IPS-20b (cell line): ENCODE measurements around the gene TOR1B.

ENCODE experiments used
- H3K27ac ChIP-seq: one replicate; pipeline ENCODE4 v1.5.1; 2013; ENCODE audit warnings: low read length
- H3K27me3 ChIP-seq: 2 replicates; pipeline ENCODE4 v1.6.1; 2013; ENCODE audit warnings: mild to moderate bottlenecking, low read length, inconsistent platforms; ENCODE audit not compliant: insufficient read depth
- H3K36me3 ChIP-seq: 2 replicates; pipeline ENCODE4 v1.6.1; 2013; ENCODE audit warnings: low read depth, mild to moderate bottlenecking, inconsistent platforms, low read length, moderate library complexity; ENCODE audit not compliant: insufficient read depth
- H3K4me1 ChIP-seq: 2 replicates; pipeline ENCODE4 v1.6.1; 2013; ENCODE audit warnings: mild to moderate bottlenecking, control low read depth, inconsistent platforms, low read length, moderate library complexity; ENCODE audit not compliant: insufficient read depth
- H3K4me3 ChIP-seq: 2 replicates; pipeline ENCODE4 v1.5.1; 2013; ENCODE audit warnings: mild to moderate bottlenecking, low read length, inconsistent platforms
- H3K9ac ChIP-seq: 2 replicates; pipeline ENCODE4 v1.6.1; 2013; ENCODE audit warnings: low read depth, mild to moderate bottlenecking, inconsistent platforms, low read length, moderate library complexity
- H3K9me3 ChIP-seq: 2 replicates; pipeline ENCODE4 v1.6.1; 2013; ENCODE audit warnings: mild to moderate bottlenecking, low read depth, low read length, inconsistent platforms; ENCODE audit not compliant: insufficient read depth

TOR1B gene

DNA sequence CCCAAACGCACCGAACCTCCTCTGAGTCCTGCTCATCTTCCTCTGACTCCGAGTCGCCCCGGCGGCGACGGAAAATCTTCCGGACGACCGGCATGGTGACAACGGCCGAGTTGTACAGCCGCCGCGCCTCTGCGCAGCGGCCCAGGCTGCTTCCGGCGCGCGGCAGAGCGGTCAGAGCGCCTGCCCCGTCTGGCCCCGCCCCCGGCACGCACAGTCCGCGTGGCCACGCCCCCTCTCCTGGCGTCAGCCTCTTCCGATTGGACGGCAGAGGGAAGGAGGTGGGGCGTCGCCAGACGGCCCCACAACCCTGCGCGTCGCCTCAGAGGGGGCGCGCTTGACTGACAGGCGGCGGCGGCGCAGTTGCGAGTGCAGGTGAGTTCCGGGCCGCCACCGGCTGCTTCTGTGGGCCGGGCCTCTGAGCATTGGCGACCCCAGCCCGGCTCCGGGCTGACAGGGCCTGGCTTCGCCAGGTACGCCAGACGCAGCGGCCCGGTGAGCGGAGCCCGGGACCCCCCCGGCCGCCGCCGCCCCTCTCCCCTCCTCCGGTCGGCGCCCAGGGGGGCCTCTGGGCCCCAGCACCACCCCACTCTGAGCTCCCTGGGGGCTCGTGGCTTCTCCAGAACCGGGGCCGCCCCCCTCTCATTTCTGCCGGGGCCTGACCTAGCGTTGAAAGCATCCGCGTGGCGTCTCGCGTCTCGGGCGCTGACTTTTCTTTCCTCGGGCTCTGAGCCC lies 32.3 kb downstream of the TOR1B start, which contains the start of the genes C9orf78 and USP20:
C9orf78 (minus strand) TSS at position 148 of the 732 bp plus-strand sequence; CDS start at position 94, 54 bp downstream.
USP20 (plus strand) TSS at position 331 of the 732 bp plus-strand sequence. CDS start 17,098 bp downstream, outside the sequence.
- H3K27ac ChIP-seq = no peak within 1 kb of the TSS

DNA sequence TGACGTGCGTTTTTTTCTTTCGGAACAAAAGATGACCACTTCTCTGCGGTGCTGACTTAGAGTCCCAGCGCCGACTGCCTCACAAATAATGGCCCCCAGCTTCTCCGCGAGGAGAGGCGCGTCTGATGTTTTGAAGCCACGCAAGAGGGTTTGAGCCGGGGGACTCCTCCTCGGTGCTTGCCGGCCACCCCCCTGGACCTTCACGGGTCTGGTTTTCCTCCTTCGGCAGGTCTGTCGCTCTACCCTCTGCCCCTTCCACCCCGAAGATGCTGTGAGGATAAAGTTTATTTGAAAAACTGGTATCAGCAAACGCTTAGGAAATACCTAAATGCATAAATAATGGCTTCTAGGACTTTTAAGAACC lies 32.9 kb downstream of the TOR1B start:
- Histone ChIP-seq H3K4me3 (peak overlapping the region; percentile 88), H3K4me1 (peaks cover 17% of the 10 kb centered on the region; the same call in 1 of the 2 replicates), H3K9ac (peak overlapping the region; percentile 74; the same call in 1 of the 2 replicates), H3K27ac (no peak overlapping the region), H3K36me3 (peaks cover 24% of the 10 kb centered on the region), H3K9me3 (no peaks in the 10 kb centered on the region), H3K27me3 (no peaks in the 10 kb centered on the region)

More for the DNA sequence above, 32.3 kb downstream of the TOR1B start, which contains the start of the genes C9orf78 and USP20:
- no peaks in the 10 kb centered on the region for H3K27me3 ChIP-seq
- H3K9ac ChIP-seq = peak within 1 kb of the TSS; percentile 77; the same call in 1 of the 2 replicates
- H3K4me1 ChIP-seq = peaks cover 17% of the 10 kb centered on the region; the same call in 1 of the 2 replicates
- peak within 1 kb of the TSS; percentile 88 for H3K4me3 ChIP-seq
- peaks cover 29% of the 10 kb centered on the region for H3K36me3 ChIP-seq
- no peaks in the 10 kb centered on the region for H3K9me3 ChIP-seq

DNA sequence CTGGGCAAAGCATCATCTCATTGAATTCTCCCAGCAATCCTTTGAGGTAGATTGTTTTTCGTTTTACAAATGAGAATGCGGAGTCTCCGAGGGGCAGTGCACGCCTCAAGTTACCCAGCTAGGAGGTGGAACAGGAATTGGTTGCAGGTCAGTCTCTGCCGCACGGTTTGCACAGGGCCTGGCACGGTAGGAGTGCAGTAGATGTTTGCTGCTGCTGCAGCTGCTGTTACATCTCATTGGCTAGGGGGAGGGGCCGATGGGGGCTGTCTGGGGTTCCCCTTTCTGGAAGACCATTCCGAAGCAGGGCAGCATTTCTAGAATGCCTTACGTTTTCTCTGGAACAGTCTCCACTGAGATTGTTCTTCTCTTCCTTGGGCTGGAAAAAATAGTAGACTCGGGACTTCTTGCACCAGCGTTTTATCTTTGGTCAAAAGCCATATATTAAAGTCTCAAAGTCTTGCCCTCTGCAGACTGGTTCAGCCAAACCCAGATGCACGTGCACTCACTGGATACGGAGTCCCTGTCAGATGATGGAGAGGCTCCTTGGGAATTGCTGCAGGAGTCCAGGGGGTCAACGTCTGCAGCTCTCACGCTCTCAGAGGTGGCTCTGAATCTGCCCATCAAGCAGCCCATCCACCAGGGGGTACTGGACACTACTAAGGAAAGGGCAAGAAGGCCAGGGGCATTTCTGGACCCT lies 33.5 kb downstream of the TOR1B start:
- peak overlapping the region; percentile 88 for H3K4me3 ChIP-seq

DNA sequence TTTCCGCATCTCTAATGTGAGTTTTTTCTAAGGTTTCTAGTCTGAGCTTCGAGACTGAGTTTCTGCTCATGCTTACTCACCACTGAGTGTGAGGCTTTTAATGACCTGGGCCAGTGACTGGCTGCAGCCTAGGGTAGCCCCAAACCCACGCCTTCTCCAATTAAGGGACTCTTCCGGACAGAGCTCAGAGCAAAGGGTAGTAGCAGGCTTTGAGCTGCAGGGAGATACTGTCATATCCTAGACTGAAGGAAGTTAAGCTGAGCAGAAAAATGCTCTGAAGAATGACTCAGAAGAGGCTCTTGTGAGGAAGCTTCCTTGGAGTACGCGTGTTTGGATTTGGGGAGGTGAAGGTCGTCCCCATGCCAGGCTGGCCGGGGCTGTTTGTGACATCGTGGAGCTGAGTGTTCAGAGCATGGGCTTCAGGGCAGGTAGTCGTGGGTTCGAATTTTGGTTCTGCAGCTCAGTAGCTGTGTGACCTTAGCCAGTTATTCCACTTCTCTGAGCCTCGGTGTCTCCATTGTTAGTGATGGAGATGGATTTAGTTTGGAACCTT lies 35.8 kb downstream of the TOR1B start:
- no peaks in the 10 kb centered on the region for H3K27me3 ChIP-seq
- H3K4me3 ChIP-seq = no peak overlapping the region
- H3K9ac ChIP-seq = no peak overlapping the region
- no peaks in the 10 kb centered on the region for H3K9me3 ChIP-seq
- no peaks in the 10 kb centered on the region for H3K36me3 ChIP-seq
- H3K4me1 ChIP-seq = peaks cover 17% of the 10 kb centered on the region; the same call in 1 of the 2 replicates
- no peak overlapping the region for H3K27ac ChIP-seq

More for the DNA sequence above, 33.5 kb downstream of the TOR1B start:
- Histone ChIP-seq H3K4me1 (peaks cover 17% of the 10 kb centered on the region; the same call in 1 of the 2 replicates), H3K9ac (peak overlapping the region; percentile 74; the same call in 1 of the 2 replicates), H3K9me3 (no peaks in the 10 kb centered on the region), H3K27ac (no peak overlapping the region), H3K36me3 (peaks cover 18% of the 10 kb centered on the region), H3K27me3 (no peaks in the 10 kb centered on the region)

DNA sequence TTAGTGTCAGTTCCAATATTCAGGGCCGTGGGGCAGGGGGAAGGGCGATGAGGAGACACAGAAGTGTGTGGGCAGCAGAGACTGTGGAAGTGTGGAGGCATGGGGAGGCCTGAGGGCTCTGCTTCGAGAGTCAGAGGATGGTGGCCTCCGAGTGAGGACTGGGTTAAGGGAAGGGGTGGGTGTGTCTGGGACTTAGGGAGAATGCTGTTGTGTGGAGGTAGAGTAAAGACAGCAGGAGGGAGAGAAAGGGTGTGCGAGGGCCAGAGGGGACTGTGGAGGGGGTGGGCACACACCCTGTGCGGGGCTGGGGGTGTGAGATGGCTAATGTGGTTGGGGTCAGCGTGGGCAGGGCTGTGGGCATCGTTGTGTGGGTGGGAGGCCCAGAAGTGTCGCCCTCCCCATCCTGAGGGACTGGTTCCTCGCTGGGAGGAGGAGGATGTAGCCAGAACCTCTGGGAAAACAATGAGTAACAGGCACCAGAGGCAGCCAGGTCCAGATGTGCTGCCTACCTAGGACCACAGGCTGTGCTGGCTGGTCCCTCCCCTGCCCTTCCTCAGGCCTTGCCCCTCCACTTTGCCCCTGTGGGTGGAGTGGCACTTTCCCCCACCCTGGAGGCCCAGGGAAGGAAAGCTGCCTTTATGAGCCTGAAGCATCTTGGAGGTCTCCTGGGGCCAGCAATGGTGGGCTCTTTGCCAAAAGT lies 36.5 kb downstream of the TOR1B start:
- Histone ChIP-seq H3K36me3 (no peaks in the 10 kb centered on the region), H3K4me3 (no peak overlapping the region), H3K9me3 (no peaks in the 10 kb centered on the region), H3K4me1 (peaks cover 11% of the 10 kb centered on the region; the same call in 1 of the 2 replicates), H3K27ac (no peak overlapping the region), H3K27me3 (no peaks in the 10 kb centered on the region), H3K9ac (no peak overlapping the region)

DNA sequence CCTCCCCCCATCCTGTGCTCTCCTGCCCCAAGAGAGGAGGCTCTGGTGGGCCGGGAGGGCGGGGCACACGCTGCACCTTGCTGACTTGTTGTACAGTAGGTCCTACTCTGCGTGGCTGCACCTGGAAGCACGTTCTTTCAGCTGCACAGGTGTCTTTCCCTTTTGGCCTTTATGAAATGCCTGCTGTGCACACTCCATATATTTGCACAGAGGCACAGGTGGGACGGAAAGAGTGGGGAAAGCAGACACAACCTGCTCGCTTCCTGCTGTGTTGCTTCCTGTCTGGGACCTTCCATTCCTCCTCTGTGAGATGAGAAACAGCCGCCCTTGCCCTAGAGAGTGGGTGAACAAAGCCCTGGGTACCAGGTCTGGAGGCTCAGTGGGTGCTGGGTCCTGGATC lies 37.0 kb downstream of the TOR1B start:
- Histone ChIP-seq H3K36me3 (no peaks in the 10 kb centered on the region), H3K9ac (no peak overlapping the region), H3K4me1 (peaks cover 11% of the 10 kb centered on the region; the same call in 1 of the 2 replicates), H3K27me3 (no peaks in the 10 kb centered on the region), H3K27ac (no peak overlapping the region), H3K4me3 (no peak overlapping the region), H3K9me3 (no peaks in the 10 kb centered on the region)

DNA sequence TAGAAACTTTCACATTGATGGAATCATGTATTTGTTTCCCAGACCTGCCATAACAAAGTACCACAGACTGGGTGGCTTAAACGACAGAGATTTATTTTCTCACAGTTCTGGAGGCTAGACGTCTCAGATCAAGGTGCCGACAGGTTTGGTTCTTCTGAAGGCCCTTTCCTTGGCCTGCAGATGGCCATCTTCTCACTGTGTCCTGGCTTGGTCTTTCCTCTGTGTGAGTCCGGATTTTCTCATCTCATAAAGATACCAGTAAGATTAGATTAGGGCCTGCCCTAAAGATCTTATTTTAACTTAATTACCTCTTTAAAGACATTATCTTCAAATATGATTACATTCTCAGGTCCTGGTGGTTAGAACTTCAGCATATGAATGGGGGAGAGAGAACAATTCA lies 38.1 kb downstream of the TOR1B start:
- Histone ChIP-seq H3K9me3 (no peaks in the 10 kb centered on the region), H3K27me3 (no peaks in the 10 kb centered on the region), H3K9ac (no peak overlapping the region), H3K4me3 (no peak overlapping the region), H3K4me1 (peaks cover 10% of the 10 kb centered on the region; the same call in 1 of the 2 replicates), H3K27ac (no peak overlapping the region), H3K36me3 (no peaks in the 10 kb centered on the region)

DNA sequence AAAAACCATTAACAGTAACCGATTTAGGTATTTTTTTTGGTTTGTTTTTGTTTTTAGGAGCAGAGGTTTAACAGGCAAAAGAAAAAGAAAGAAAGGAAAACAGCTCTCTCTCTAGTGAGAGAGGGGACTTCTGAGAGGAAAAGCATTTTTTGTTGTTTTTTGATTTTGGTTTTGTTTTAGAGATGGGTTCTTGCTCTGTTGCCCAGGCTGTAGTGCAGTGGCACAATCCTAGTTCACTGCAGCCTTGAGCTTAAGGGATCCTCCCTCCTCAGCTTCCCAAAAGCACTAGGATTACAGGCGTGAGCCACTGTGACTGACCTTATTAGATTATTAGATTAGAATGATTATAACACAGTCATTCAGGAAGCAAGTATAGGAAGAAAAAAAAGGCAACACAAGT lies 42.4 kb downstream of the TOR1B start:
- no peaks in the 10 kb centered on the region for H3K4me1 ChIP-seq
- no peak overlapping the region for H3K27ac ChIP-seq
- no peak overlapping the region for H3K4me3 ChIP-seq
- H3K36me3 ChIP-seq = no peaks in the 10 kb centered on the region
- no peaks in the 10 kb centered on the region for H3K27me3 ChIP-seq
- H3K9ac ChIP-seq = no peak overlapping the region
- no peaks in the 10 kb centered on the region for H3K9me3 ChIP-seq

DNA sequence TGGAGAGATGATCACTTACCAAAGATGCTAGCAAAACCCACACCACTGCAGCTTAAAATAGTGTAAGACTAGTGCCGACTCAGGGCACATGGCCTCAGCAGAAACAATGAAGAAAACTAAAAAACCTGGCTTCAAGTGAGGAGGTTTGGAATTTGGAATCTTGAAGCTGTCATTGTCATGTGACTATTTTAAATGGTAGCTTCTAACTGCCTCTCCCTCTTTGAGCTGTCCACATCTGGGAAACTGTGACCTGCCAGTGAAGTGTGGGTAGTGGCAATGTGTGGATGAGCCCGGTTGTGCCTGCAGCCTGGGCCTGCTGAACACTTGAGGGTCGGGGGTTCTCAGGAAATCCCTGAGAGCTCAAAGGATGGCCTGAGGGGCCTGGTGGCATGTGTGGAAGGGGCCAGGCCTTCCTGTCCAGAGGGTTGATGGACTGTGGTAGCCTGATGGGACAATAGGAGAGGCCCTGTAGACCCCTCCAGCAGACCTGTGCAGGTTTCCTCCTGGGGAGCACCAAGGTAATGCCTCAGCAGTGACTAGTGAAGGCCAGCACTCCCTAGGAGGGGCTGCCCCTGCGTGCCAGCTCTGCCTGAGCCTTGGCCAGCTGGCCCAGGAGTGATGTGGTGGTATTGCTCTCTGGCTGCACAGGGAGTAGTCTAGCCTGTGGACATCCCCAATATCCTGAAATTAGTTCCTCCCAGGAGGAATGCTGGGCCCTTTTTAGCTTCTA lies 45.9 kb downstream of the TOR1B start:
- no peak overlapping the region for H3K9ac ChIP-seq
- H3K4me3 ChIP-seq = no peak overlapping the region
- H3K36me3 ChIP-seq = peaks cover 16% of the 10 kb centered on the region
- H3K9me3 ChIP-seq = no peaks in the 10 kb centered on the region
- H3K27ac ChIP-seq = no peak overlapping the region
- H3K4me1 ChIP-seq = no peaks in the 10 kb centered on the region
- H3K27me3 ChIP-seq = no peaks in the 10 kb centered on the region

DNA sequence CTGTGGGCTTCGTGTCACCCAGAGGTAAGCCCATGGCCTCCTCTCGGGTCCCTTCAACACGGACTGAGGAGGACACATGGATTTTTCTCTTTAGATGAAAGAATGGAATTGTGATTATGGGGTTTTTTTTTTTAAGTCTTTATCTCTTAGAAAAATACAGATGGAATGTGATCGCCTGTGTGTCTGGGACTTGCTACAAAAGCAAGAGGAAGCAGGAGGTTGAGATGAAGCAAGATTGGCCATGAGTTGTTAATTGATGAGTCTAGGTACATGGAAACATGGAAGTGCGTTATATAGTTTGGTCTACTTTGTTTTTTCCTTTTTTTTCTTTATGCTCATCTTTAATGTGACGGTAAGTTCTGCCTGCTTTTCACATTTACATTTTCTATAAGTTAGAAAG lies 46.9 kb downstream of the TOR1B start:
- Histone ChIP-seq H3K9ac (no peak overlapping the region), H3K36me3 (peaks cover 22% of the 10 kb centered on the region), H3K9me3 (no peaks in the 10 kb centered on the region), H3K4me3 (no peak overlapping the region), H3K27me3 (no peaks in the 10 kb centered on the region), H3K27ac (no peak overlapping the region), H3K4me1 (no peaks in the 10 kb centered on the region)
